GM18507 (cell line): ENCODE results near the gene SCRG1.

Source experiments
- DNase-seq: peaks from one replicate; pipeline ENCODE4 v3.0.0; 2011; ENCODE audit warnings: low read depth; ENCODE audit not compliant: insufficient read length; ENCODE audit errors: extremely low spot score
- FAIRE-seq: peaks from 2 replicates; lab custom pipeline; 2011; peaks lifted over from hg19 to GRCh38; lab: Jason Lieb, UNC

SCRG1 gene

GRCh38 chr4:173367946-173368345 lies 31.0 kb downstream of the SCRG1 start:
- DNase-seq, result no peak
- peak; percentile 18 for FAIRE-seq

- no peak for DNase-seq
- FAIRE-seq, result peak; percentile 63
These were observed 31.6 kb downstream of the SCRG1 start for GRCh38 chr4:173367285-173367684.

- DNase-seq (no peak), FAIRE-seq (peak; percentile 9)
These were observed 33.4 kb downstream of the SCRG1 start for GRCh38 chr4:173365359-173365996.

GRCh38 chr4:173362666-173363065 lies 36.2 kb downstream of the SCRG1 start:
- FAIRE-seq (no peak), DNase-seq (no peak)

GRCh38 chr4:173360587-173361221 lies 38.2 kb downstream of the SCRG1 start:
- DNase-seq (no peak), FAIRE-seq (no peak)

GRCh38 chr4:173357939-173358338 lies 41.0 kb downstream of the SCRG1 start:
- no peak for DNase-seq

GRCh38 chr4:173347467-173347866 lies 51.4 kb downstream of the SCRG1 start:
- DNase-seq (no peak), FAIRE-seq (no peak)

More at GRCh38 chr4:173357939-173358338, 41.0 kb downstream of the SCRG1 start:
- FAIRE-seq, result no peak

GRCh38 chr4:173346074-173346473 lies 52.8 kb downstream of the SCRG1 start:
- DNase-seq (no peak), FAIRE-seq (no peak)

GRCh38 chr4:173345648-173346047 lies 53.3 kb downstream of the SCRG1 start:
- FAIRE-seq (no peak), DNase-seq (no peak)

GRCh38 chr4:173343832-173344397 lies 55.0 kb downstream of the SCRG1 start:
- FAIRE-seq (no peak), DNase-seq (no peak)

GRCh38 chr4:173337463-173337862 lies 61.5 kb downstream of the SCRG1 start:
- no peak for FAIRE-seq
- no peak for DNase-seq

- FAIRE-seq (peak; percentile 83), DNase-seq (peak; percentile 56)
These were observed 63.8 kb downstream of the SCRG1 start for GRCh38 chr4:173334891-173335752.
